Prostate gland (tissue), 2 donors: ENCODE results near the gene CLIP1.
"Not testable (repeated sequence)": the region's sequence is repeated elsewhere in the genome, so short reads cannot be mapped to it uniquely, and the experiment has no call there.

ENCODE experiments used
- CTCF ChIP-seq, 4 experiments: fragments of 200-600 bp in 2 of 4; fragments of 450-650 bp in 2 of 4; sonication (generic) in 2 of 4; IDR thresholded peaks; 1 replicate in 3 of 4; 2 replicates in 1 of 4; pipeline ENCODE4 v1.5.1; 2016 to 2019; ENCODE audit warnings: antibody characterized with exemption in 4 of 4, mild to moderate bottlenecking in 2 of 4, moderate library complexity in 2 of 4
- POLR2A ChIP-seq: fragments of 450-650 bp; IDR thresholded peaks from one replicate; pipeline ENCODE4 v1.6.1; 2016; ENCODE audit warnings: antibody characterized with exemption, mild to moderate bottlenecking
- POLR2AphosphoS5 ChIP-seq: sonication (generic); formaldehyde crosslinking; IDR thresholded peaks from one replicate; pipeline ENCODE4 v1.6.1; 2017; ENCODE audit warnings: antibody characterized with exemption

GRCh38 chr12:122260735-122261134 is 161.7 kb downstream of the CLIP1 start:
- TF ChIP-seq CTCF (IDR thresholded peaks at IDR 0.05); POLR2A; POLR2AphosphoS5: not testable (repeated sequence)
